HepG2 (cell line): ENCODE data around the gene AP3D1. TPM values are rescaled to one million over a fixed set of nuclear protein-coding genes. Genes with fewer than 3 reads are reported as not detected.

Source experiments
- EHMT2 ChIP-seq: fragments of 200-600 bp; sonication (generic); IDR thresholded peaks from 2 replicates; pipeline ENCODE4 v1.7.0; 2017; ENCODE audit warnings: antibody characterized with exemption, low read depth, low read length, borderline replicate concordance
- FOXO4 ChIP-seq: sonication (generic); formaldehyde crosslinking; conservative IDR thresholded peaks from 2 replicates; pipeline ENCODE4 v1.8.1; 2023; ENCODE audit warnings: missing genetic modification reagents
- GRHL1 ChIP-seq: sonication (generic); formaldehyde crosslinking; conservative IDR thresholded peaks from 2 replicates; pipeline ENCODE4 v1.8.0; 2022; ENCODE audit warnings: missing genetic modification reagents
- RARG ChIP-seq: sonication (generic); formaldehyde crosslinking; IDR thresholded peaks from 2 replicates; pipeline ENCODE4 v1.4.0; 2020; ENCODE audit warnings: low read depth, mild to moderate bottlenecking, missing genetic modification reagents
- SALL1 ChIP-seq: sonication (generic); formaldehyde crosslinking; IDR thresholded peaks from 2 replicates; pipeline ENCODE4 v1.8.0; 2022; ENCODE audit warnings: mild to moderate bottlenecking, missing genetic modification reagents
- TIGD3 ChIP-seq: sonication (generic); formaldehyde crosslinking; IDR thresholded peaks from 2 replicates; pipeline ENCODE4 v1.5.1; 2020; ENCODE audit warnings: mild to moderate bottlenecking, missing genetic modification reagents, borderline replicate concordance
- U2AF2 ChIP-seq: fragments of 200-400 bp; formaldehyde crosslinking; IDR thresholded peaks from 2 replicates; pipeline ENCODE4 v1.6.1; 2017; ENCODE audit warnings: low read depth, mild to moderate bottlenecking, low read length
- ZBTB42 ChIP-seq: sonication (generic); formaldehyde crosslinking; IDR thresholded peaks from 2 replicates; pipeline ENCODE4 v1.5.0; 2020; ENCODE audit warnings: mild to moderate bottlenecking, missing genetic modification reagents
- ZHX1 ChIP-seq: sonication (generic); formaldehyde crosslinking; IDR thresholded peaks from 2 replicates; pipeline ENCODE4 v1.8.1; 2022; ENCODE audit warnings: low read depth, mild to moderate bottlenecking, missing genetic modification reagents
- ZMYM3 ChIP-seq: sonication (generic); formaldehyde crosslinking; IDR thresholded peaks from 2 replicates; pipeline ENCODE4 v1.5.1; 2020; ENCODE audit warnings: mild to moderate bottlenecking, missing genetic modification reagents
- ZNF530 ChIP-seq: sonication (generic); formaldehyde crosslinking; IDR thresholded peaks from 2 replicates; pipeline ENCODE4 v1.5.0; 2020; ENCODE audit warnings: low read depth, mild to moderate bottlenecking, missing genetic modification reagents
- polyA plus RNA-seq, 8 experiments: library from polyadenylated mRNA; depleted of rRNA in 3 of 8; stranded (reverse) in 7 of 8; unstranded in 1 of 8; fragments of >200 nt; fragmentation: Illumina TruSeq in 4 of 8; extraction: Trizol in 4 of 8; gene quantifications; 2 replicates each; pipeline versions ENCODE4 v1.2.1 to v1.2.3, GENCODE V29; 2011 to 2016; ENCODE audit warnings: low read depth in 4 of 8, missing spikeins in 1 of 8, mixed read lengths in 1 of 8; ENCODE audit not compliant: insufficient read depth in 1 of 8
- total RNA-seq, 5 experiments: library from RNA; depleted of rRNA; stranded (reverse); fragments of >200 nt; fragmentation: Illumina TruSeq; extraction: Trizol; gene quantifications; 2 replicates each; pipeline ENCODE4 v1.2.3, GENCODE V29; 2016; ENCODE audit warnings: low read depth in 1 of 5
- TF ChIP-seq, protein P1 (sequence below): sonication (generic); formaldehyde crosslinking; IDR thresholded peaks from 2 replicates; pipeline ENCODE4 v1.5.0; 2020; ENCODE audit warnings: mild to moderate bottlenecking, missing genetic modification reagents
- TF ChIP-seq, protein P2 (sequence below): sonication (generic); formaldehyde crosslinking; conservative IDR thresholded peaks from 2 replicates; pipeline ENCODE4 v1.4.0; 2020; ENCODE audit warnings: mild to moderate bottlenecking, missing genetic modification reagents, moderate library complexity

AP3D1 gene
- total and polyA plus RNA-seq, 2 of the 13 experiments (the other 11 are each of a cell fraction or from before 2014, with no cell fraction given): 68.0 to 82.6 TPM

DNA sequence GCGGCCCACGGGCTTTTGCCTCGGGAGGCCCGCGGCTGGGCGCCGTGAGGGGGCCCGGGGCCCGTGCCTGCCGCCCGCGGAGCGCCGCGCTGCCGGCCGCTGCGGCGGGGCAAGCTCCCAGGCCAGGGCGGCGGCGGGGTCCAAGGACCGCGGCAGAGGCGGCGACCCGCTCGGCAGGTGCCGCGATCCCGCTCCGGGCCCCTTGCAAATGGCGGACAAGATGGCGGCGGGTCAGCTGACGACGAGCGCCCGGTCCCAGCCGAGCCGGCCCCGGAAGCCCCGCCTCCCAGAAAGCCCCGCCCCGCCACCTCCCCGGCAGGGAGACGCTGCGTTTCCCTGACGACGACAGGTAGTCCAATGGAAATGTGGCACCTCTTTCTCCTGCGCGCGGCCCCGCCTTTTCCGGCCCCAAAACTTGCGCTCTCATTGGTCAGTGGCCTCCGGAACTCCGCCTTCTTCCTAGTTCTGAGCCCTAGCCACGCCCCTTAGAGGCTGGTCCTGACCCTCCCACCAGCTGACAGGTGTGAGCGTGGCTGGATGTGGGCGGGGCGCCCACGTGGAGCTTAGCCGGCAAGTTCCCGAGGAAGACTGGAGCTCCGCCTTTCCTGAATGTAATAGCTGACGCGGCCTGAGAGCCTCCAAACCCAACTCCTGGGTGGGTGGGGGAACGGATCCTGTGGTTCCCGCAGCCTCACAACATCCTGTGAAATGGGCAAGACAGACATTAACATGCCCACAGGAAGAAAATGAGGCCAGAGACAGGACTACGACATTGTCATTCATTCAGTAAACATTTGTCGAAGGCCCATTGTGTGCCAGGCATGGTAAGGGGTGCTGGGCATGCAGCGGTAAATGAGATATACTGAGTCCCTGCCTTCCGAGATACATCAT is at the start of gene AP3D1 (continued):
- TF ChIP-seq, protein P1, sequence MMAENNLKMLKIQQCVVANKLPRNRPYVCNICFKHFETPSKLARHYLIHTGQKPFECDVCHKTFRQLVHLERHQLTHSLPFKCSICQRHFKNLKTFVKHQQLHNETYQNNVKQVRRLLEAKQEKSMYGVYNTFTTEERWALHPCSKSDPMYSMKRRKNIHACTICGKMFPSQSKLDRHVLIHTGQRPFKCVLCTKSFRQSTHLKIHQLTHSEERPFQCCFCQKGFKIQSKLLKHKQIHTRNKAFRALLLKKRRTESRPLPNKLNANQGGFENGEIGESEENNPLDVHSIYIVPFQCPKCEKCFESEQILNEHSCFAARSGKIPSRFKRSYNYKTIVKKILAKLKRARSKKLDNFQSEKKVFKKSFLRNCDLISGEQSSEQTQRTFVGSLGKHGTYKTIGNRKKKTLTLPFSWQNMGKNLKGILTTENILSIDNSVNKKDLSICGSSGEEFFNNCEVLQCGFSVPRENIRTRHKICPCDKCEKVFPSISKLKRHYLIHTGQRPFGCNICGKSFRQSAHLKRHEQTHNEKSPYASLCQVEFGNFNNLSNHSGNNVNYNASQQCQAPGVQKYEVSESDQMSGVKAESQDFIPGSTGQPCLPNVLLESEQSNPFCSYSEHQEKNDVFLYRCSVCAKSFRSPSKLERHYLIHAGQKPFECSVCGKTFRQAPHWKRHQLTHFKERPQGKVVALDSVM (CRISPR knock-in tag): peak; percentile 26; the same call in 1 of the 2 replicates
- TF ChIP-seq ZMYM3 (CRISPR knock-in tag) (peak; percentile 78), TIGD3 (CRISPR knock-in tag) (no peak), ZBTB42 (CRISPR knock-in tag) (0 out of 2 replicates have a peak, but pooled peaks have one; percentile 8), SALL1 (CRISPR knock-in tag) (peak; percentile 45; the same call in 1 of the 2 replicates), EHMT2 (no peak), RARG (no peak), ZHX1 (peak; percentile 24; the same call in 1 of the 2 replicates), FOXO4 (CRISPR knock-in tag) (no peak), ZNF530 (CRISPR knock-in tag) (no peak), GRHL1 (CRISPR knock-in tag) (no peak), U2AF2 (0 out of 2 replicates have a peak, but pooled peaks have one; percentile 19)
- TF ChIP-seq, protein P2, sequence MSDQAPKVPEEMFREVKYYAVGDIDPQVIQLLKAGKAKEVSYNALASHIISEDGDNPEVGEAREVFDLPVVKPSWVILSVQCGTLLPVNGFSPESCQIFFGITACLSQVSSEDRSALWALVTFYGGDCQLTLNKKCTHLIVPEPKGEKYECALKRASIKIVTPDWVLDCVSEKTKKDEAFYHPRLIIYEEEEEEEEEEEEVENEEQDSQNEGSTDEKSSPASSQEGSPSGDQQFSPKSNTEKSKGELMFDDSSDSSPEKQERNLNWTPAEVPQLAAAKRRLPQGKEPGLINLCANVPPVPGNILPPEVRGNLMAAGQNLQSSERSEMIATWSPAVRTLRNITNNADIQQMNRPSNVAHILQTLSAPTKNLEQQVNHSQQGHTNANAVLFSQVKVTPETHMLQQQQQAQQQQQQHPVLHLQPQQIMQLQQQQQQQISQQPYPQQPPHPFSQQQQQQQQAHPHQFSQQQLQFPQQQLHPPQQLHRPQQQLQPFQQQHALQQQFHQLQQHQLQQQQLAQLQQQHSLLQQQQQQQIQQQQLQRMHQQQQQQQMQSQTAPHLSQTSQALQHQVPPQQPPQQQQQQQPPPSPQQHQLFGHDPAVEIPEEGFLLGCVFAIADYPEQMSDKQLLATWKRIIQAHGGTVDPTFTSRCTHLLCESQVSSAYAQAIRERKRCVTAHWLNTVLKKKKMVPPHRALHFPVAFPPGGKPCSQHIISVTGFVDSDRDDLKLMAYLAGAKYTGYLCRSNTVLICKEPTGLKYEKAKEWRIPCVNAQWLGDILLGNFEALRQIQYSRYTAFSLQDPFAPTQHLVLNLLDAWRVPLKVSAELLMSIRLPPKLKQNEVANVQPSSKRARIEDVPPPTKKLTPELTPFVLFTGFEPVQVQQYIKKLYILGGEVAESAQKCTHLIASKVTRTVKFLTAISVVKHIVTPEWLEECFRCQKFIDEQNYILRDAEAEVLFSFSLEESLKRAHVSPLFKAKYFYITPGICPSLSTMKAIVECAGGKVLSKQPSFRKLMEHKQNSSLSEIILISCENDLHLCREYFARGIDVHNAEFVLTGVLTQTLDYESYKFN (CRISPR knock-in tag): 0 out of 2 replicates have a peak, but pooled peaks have one; percentile 35
